NCI-H2196 (cell line): ENCODE data around the gene GALNTL6.
"Not testable (repeated sequence)": the region's sequence is repeated elsewhere in the genome, so short reads cannot be mapped to it uniquely, and the experiment has no call there.

Experiments used
- DNase-seq: peaks from one replicate; lab custom pipeline; 2025; ENCODE audit not compliant: unreplicated experiment; lab: John Stamatoyannopoulos, UW

Gene GALNTL6

DNA sequence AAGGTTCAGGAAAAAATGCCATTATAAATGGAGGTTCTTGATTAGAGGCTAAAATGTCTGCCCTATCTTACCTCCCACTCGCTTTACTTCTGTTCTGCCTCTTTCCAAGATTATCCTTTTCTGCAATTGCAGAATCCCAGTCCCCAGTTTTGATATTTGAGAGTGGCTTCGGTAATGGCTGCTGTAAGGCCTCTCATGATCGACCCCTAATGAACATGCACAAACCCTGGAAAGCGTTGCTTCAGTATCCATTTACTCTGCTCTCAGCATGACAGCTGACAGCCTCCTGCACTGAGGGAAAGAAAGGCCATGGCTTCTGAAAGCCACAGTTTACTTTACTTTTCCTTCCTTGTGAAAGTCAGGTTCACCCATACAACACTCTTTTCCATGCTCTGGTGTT, 1030.0 kb downstream of the GALNTL6 start:
- no peak for DNase-seq

DNA sequence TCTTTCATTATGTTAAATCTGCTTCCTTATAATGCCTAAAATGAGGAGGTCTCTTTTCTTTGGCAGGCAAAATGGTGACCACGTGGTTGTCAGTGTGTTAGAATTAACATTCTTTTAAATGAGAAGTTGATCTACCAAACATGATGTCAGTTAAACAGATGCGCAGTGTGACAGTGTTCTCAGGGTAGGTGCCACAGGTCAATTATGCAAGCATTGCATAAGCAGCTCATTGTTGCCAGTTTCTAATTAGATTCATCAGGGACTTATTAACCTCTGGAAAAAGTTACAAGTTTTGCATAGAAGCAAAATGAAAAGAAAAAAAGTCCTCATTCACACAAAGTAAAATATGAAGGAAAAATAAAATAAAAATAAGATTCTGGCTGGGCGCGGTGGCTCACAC, 1031.4 kb downstream of the GALNTL6 start:
- no peak for DNase-seq

DNA sequence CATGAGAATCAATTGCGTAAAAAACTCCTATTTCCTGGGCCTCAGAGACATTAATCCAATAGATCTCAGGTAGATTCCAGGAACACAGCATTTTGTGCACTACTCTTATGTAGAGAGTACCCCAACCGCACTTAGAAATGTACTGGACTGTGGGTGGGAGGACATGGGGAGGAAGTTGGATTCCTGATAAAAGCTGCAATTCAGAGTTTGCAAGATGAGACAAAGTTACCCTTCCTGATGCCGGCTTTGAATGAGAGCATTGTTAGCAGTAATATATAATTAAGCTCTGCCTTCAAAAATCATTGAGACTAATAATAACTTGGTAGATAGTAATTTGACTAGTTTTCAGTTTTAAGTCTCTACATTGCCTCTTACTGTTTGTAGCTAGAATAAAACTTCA, 1032.1 kb downstream of the GALNTL6 start:
- no peak for DNase-seq

DNA sequence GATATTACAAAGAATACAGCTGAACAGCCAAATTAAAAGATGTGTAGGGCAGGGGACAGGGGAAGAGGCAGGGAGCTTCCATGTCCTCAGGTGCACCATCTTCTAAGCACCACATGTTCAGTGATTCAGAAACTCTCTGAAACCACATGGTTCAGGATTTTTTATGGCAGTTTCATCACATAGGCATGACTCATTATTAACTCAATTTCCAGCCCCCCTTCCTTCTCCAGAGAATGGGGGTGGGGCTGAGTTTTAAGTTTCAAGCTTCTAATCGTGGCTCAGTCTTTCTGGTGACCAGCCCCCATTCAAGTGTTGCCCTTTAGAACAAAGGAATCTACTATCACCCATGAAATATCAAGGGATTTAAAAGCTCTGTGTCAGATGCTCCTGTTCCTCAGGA, 1037.6 kb downstream of the GALNTL6 start:
- DNase-seq, result no peak

DNA sequence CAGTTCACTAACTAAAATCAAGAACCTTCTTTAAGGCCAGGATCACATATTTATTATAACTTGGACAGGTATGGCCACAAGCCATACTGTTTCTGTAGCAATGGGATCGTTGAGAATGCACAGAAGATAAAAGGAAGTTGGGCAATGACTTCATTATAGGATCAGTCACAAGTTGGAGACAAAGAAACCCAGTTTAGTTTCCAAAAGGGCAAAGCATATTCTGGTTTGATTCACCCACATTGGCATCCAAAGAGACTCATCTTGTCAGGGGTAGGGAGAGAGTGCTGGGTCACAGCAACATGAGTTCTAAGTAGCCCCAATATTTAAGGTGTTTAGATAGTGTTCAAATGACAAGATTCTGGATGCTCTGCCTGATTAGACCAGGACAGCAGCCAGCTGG, 1038.3 kb downstream of the GALNTL6 start:
- no peak for DNase-seq

DNA sequence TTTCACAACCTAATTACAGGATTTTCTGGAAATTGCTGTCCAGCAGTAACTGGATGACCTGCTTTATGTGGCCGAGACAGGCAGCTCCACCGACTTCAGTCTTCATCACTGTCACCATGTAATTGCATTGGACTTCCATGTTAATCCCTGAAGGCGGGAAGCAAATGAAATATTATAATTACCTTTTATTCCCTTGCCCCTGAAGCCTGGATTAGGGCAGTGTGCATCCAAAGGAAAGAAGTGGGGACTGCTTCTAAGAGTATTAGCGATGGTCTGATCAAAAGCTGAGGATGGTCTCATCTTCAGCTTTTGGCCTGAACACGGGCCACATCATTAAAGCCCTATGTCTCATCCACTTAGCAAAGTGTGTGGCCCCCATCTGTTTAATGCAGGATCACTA, 1043.8 kb downstream of the GALNTL6 start:
- no peak for DNase-seq

DNA sequence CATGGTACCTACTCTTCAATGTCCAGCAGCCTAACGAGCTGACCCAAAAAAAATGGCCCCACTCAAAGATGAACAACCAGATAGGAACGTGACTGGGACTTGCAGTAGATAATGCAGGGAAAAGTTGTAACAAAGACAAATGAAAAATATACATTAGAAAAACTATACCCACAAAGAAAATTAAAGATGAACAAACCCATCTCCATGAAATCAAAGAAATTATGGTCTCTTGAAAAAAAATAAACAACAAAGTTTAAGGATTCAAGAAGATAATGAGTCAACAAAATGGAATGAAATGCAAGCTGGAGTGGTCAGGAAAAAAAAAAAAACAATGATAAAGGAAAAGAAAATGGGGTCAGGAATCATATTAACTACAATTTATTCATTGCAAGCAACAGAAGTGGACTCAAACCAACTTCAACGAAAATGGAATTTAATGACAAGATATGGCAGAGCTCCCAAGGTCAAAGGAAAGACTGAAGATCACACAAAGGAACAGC, 1045.6 kb downstream of the GALNTL6 start:
- no peak for DNase-seq

DNA sequence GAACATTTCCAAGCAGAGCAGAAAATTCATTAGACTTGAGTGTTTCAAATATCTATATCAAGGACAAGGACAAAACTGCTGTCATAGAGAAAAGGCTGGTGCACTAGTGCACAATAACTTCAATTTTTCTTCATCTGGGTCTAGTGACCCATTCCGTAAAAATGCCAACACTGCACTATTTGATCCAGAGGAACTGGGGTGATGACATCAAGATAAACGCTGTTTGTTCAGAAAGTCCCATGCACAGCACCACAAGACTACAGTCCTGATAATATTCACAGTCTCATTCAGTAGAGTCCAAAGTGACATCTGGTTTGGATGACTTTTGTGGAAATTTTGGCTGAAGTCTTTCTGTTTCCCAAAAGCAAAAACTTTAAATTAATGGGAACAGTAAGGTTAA, 1051.9 kb downstream of the GALNTL6 start:
- DNase-seq, result no peak

DNA sequence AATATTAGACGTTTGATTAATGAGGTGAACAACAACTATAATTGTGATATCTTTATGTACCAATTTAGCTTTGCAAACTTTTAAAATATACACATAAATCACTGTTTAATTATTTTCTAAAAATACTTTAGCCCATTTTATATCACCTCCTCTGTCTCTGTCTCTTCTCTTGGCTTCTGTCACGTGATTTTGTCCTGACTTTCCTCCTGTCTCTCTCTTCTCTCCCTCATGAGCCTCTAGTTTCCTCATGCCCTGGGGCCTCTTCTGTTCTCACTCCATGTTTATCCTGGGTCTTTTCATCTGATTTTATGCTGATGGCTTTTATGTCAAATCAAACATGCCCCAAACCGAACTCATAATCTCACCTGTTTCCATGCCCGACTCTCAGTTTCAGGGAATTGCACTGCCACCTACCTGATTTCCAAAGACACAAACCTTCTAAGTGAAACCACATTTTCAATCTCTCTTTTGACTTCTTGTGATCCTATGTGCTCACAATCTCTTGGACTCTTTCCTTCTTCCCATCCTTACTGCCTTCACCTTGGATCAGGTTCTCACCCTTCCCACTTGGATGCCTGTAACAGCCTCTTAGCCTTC, 1052.4 kb downstream of the GALNTL6 start:
- DNase-seq, result no peak

DNA sequence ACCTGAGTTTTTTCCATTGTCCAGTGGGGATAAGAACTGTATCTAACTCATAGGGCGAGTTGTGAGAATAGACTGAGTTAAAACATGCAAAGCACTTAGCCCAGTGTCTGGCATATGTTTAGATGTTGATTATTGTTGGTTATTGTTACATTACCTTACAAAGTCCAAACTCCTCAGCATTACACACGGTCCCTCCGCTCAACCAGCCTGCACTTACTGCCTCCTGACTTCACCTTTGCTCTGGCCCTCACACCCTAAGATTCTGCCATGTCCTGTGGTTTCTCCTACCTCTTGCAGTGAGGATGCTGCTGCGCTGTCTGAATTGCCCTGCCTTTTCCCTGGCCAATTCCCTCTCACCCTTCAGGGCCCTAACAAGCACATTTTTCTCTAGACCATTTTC, 1053.2 kb downstream of the GALNTL6 start:
- no peak for DNase-seq

DNA sequence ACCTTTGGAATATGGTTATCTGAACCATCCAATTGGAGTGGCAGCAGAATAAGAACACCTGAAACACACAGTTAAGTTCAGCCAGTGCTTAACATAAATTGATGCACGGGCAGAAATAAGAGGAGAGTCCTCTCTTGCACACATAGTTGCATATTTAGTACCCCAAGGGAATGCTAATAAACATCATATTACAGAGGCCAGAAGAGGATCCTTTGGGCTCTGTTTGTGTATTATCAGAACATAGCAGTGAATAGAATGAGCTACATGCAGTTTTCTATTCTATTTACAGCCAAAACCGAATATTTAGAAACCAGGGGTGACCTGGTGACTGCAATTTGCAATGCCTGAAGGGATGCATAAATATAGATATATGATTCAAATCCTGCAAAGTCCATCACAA, 1054.6 kb downstream of the GALNTL6 start:
- DNase-seq, result no peak

DNA sequence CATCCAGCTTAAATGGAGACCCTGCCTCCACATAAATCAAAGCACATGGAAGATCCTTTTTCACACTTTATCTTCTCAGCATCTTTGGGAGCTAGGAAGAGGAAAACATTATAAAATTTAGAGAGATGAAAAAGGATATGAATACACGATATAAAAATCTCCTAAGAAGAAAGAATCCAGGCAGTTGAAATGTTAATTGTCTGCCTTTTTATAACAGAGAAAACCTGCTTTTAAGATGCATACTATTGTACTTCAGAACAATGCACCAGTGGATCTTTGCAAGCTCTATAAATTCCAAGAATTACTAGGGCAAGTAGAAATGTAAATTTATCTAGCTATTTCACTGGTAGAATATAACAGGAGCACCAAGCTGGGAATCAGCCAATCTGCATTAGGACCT, 1055.1 kb downstream of the GALNTL6 start:
- no peak for DNase-seq

DNA sequence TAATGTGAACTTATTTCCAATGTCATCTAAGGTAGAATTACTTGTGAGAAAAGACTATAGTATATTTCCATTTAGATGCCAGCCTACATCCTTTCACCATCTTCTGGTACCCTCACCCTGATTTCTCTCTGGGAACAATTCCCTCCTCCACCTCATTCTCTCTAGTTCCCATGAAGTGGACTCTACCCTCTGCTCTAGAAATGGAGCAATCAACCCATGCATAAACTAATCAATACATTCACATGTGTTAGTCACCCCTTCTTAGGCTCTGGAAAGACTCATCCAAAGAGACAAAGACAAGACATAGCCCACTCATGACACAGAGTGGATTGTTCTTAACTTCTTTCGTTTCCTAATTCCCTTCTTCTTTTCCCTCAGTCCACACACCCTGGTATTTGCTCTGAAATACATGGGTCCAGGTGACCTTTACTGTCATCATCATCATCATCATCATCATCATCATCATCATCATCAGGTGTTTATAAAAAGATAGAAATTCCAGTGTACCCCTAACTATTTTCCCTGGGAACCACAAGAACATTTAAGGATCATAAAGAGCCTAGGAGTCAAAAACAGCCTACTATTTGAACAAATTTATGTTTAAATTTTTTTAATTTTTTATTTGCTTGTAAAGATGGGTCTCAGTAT, 1056.5 kb downstream of the GALNTL6 start:
- no peak for DNase-seq

DNA sequence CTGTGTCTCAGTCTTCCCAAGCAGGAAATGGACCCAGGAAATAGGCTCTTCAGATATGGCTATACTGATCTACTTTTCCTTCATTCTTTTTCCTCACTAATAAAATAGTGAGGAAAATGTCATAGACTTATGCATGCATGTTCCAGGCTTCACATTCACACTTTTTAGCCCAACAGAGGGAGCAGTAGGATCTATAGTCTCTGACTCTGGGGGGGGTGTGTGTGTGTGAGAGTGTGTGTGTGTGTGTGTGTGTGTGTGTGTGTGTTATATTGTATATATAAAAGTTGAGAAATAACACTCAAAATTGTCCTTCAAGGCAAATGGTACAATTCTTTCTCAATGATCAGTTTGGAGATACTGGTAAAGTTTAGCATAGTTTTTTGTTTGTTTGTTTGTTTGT, 1058.2 kb downstream of the GALNTL6 start:
- no peak for DNase-seq

DNA sequence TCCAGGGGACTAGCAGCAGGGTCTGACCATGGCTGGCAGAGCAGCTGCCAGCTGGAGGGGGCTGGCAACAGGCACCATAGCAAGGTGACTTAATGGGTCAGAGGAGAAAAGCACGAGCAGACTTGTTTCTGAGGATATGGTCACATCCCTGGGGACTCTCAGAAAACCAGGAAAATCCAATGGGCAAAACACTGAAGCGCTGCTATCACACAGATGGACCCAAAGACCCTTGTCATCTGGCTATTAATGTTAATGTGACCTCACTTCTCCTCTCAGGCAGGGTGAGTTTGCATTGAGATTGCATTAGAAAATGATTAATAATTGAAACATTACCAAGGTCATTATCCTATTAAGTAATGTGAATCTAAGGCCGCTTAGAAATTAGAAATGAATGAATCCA, 1061.7 kb downstream of the GALNTL6 start:
- no peak for DNase-seq

DNA sequence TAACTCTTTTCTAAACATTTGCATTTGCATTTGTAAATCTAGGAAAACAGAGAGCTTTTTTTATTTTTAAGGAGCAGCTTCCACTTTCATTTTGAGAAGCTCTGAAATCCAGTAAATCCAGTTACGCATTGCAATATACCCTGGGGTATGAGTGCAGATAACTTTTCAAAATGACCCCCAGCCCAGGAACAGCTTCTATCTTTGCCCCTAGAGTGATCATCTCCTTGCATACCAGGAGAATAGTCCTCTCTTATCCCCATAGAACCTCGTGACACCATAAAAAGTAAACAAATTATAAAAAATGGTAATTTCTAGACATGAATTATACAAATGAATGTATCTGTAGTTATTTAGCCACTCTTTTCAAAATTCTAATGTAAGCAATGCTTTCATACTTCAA, 1063.2 kb downstream of the GALNTL6 start:
- no peak for DNase-seq

DNA sequence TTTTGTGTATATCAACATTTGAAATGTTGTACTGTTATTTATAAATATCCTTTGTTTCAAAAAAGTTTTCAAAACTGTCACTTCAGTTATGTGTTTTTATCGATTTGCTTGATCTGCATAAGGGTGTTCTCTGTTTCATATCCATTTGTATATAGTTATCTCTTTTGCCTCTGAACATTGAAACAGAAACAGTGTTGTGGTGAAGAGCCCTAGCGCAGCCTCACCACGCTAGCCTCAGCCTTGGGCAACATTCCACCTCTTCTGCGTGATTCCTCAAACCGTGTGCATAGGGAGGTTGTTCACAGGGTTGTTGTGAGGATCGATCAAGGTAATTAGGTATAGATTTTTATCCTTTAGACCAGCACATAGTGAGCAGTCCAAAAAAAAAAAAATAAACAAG, 1068.4 kb downstream of the GALNTL6 start:
- DNase-seq, result no peak

DNA sequence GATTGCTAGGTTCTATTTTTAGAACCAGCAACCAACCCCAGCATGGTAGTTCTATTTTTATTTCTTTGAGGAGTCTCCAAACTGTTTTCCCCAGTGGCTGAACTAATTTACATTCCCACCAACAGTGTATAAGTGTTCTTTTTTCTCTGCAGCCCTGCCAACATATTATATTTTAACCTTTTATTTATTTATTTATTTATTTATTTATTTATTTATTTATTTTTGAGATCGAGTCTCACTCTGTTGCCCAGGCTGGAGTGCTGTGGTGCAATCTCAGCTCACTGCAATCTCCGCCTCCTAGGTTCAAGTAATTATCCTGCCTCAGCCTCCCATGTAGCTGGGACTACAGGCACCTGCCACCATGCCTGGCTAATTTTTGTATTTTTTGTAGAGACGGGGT, 1074.2 kb downstream of the GALNTL6 start:
- not testable (repeated sequence) for DNase-seq

DNA sequence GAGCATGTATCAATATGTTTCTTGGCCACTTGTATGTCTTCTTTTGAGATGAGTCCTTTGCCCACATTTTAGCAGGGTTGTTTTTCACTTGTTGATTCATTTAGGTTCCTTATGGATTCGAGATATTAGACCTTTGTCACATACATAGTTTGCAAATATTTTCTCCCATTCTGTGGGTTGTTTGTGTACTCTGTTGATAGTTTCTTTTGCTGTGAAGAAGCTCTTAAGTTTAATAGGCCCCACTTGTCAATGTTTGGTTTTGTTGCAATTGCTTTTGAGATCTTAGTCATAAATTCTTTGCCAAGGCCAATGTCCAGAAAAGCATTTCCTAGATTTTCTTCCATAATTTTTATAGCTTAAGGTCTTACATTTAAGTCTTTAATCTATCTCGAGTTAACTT, 1074.8 kb downstream of the GALNTL6 start:
- no peak for DNase-seq

DNA sequence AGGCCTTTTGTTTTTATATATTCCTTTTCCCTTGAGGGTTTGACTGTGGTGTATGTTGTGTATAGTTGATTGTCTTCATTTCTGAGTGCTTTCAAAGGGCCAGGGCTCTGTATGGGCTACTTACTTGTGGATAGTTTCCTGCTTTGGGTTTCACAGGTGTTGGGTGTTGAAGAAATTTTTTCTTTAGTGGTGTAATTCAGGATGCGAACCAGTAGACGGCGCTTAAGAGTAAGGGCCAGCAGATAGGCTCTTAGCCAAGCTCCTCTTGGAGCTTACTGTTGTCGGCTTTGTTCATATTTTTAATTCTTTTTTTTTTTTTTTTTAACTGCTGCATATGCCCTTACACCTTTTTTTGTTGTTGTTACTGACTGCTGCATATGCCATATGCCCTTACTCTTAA, 1079.1 kb downstream of the GALNTL6 start:
- no peak for DNase-seq

DNA sequence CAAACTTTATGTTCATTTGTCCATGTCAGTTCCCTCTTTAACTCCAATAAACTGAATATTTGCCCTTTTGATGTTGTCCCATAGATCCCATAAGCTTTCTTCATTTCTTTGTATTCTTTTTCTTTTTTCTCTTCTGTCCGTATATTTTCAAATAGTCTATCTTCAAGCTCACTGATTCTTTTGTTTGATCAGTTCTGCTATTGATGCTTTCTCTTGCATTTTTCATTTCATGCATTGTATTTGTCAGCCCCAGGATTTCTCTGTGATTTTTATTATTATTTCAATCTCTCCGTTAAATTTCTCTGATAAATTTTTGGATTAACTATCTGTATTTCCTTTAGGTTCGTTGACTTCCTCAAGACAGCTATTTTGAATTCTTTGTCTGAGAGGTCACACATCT, 1082.5 kb downstream of the GALNTL6 start:
- DNase-seq, result no peak

DNA sequence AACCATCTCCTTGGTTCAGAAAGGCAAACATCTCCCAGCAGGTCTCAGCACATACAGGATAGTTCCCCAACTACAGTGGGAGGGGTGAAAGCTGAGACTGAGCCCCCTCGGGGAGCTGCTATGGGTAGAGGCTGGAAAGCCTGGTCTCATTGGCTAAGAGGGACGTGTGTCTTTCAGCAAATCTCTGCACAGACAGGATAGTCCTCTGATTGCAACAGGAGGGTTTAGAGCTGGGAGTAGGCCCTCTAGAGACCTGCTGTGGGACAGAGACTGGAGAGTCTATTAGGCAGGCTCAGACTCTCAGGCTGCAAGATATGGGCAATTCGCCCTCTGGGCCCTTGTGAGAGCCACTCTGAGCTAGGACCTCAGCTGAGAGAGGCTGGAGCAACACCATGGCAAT, 1083.8 kb downstream of the GALNTL6 start:
- DNase-seq, result no peak

DNA sequence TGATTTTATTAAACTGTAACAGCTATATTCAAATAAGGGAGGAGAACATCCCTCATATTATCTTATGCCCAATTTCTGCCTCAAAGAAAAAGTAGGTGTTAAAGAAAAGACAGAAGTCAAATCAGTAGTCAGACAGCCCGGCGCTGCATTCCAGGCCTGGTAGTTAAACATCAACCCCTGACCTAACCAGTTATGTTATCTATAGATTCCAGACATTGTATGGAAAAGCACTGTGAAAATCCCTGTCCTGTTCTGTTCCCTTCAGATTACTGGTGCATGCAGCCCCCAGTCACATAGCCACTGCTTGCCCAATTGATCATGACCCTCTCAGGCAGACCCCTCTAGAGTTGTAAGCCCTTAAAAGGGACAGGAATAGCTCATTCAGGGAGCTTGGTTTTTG, 1085.5 kb downstream of the GALNTL6 start:
- DNase-seq, result no peak
